Ascending aorta (tissue), 2 donors: ENCODE measurements around the gene CCNYL1. TPM values are rescaled to one million over a fixed set of nuclear protein-coding genes. Genes with fewer than 3 reads are reported as not detected.

Source experiments
- DNase-seq, 2 donors: peaks; one replicate each; pipeline ENCODE4 v3.0.0-alpha.2; 2019; ENCODE audit warnings: low spot score in 2 of 2
- H3K27ac ChIP-seq, 2 donors: fragments of 200-600 bp; sonication (generic); one replicate each; pipeline ENCODE4 v1.5.1; 2016 to 2017; ENCODE audit warnings: mild to moderate bottlenecking in 1 of 2
- H3K27me3 ChIP-seq: fragments of 200-600 bp; sonication (generic); one replicate; pipeline ENCODE4 v1.5.1; 2017
- H3K36me3 ChIP-seq, 2 donors: fragments of 200-600 bp; sonication (generic); one replicate each; pipeline ENCODE4 v1.5.1; 2016
- H3K4me1 ChIP-seq, 2 donors: fragments of 200-600 bp; sonication (generic); one replicate each; pipeline ENCODE4 v1.5.1; 2016 to 2017; ENCODE audit warnings: mild to moderate bottlenecking in 1 of 2
- H3K4me3 ChIP-seq, 2 donors: fragments of 200-600 bp; sonication (generic); one replicate each; pipeline ENCODE4 v1.5.1; 2016 to 2017; ENCODE audit warnings: mild to moderate bottlenecking in 1 of 2
- H3K9me3 ChIP-seq, 2 donors: fragments of 200-600 bp; sonication (generic); one replicate each; pipeline ENCODE4 v1.5.1; 2016
- CTCF ChIP-seq, 3 experiments: fragments of 200-600 bp in 2 of 3; fragments of 450-650 bp in 1 of 3; sonication (generic) in 2 of 3; IDR thresholded peaks; one replicate each; pipeline ENCODE4 v1.5.1; 2016 to 2019; ENCODE audit warnings: antibody characterized with exemption in 3 of 3, mild to moderate bottlenecking in 1 of 3, moderate library complexity in 1 of 3
- intact Hi-C: fragments of 100-400 bp; cut with DNase I; formaldehyde crosslinking; loops from one replicate; pipeline ENCODE4 v1.15.1; 2023
- total RNA-seq: library from RNA; depleted of rRNA; stranded (reverse); fragments of >200 nt; gene quantifications from one replicate; pipeline ENCODE4 v1.1.0, GENCODE V29; 2016

CCNYL1 gene
- total RNA-seq, 1 donor from 2014 or later, result 12.3 TPM

- intact Hi-C loops, result no loop called here
- Histone ChIP-seq H3K4me1 (no peaks in the 10 kb centered on the region), H3K9me3 (no peaks in the 10 kb centered on the region), H3K27ac (no peak overlapping the region), H3K36me3 (no peaks in the 10 kb centered on the region), H3K27me3 (no peaks in the 10 kb centered on the region), H3K4me3 (no peak overlapping the region)
- TF ChIP-seq CTCF (IDR thresholded peaks at IDR 0.05), result no peak
- DNase-seq, result no peak
Measured at GRCh38 chr2:207783514-207783913, 72.1 kb downstream of the CCNYL1 start.

GRCh38 chr2:207784898-207785297, 73.5 kb downstream of the CCNYL1 start:
- H3K4me3 ChIP-seq, result no peak overlapping the region
- no peaks in the 10 kb centered on the region for H3K4me1 ChIP-seq
- no peak for DNase-seq
- no peak overlapping the region for H3K27ac ChIP-seq
- H3K27me3 ChIP-seq, result no peaks in the 10 kb centered on the region
- no peaks in the 10 kb centered on the region for H3K36me3 ChIP-seq
- TF ChIP-seq CTCF (IDR thresholded peaks at IDR 0.05), result no peak
- intact Hi-C loops, result no loop called here
- no peaks in the 10 kb centered on the region for H3K9me3 ChIP-seq

- Histone ChIP-seq H3K36me3 (no peaks in the 10 kb centered on the region), H3K27ac (no peak overlapping the region), H3K4me3 (no peak overlapping the region), H3K4me1 (no peaks in the 10 kb centered on the region), H3K27me3 (no peaks in the 10 kb centered on the region), H3K9me3 (no peaks in the 10 kb centered on the region)
- no peak for DNase-seq
- TF ChIP-seq CTCF (IDR thresholded peaks at IDR 0.05), result no peak
- intact Hi-C loops, result no loop called here
Measured at GRCh38 chr2:207787017-207787416, 75.6 kb downstream of the CCNYL1 start.

GRCh38 chr2:207787800-207788199, 76.4 kb downstream of the CCNYL1 start:
- H3K4me1 ChIP-seq, result no peaks in the 10 kb centered on the region
- no peaks in the 10 kb centered on the region for H3K36me3 ChIP-seq
- H3K9me3 ChIP-seq, result no peaks in the 10 kb centered on the region
- no peak for TF ChIP-seq CTCF (IDR thresholded peaks at IDR 0.05)
- no peak overlapping the region for H3K27ac ChIP-seq
- no peak overlapping the region for H3K4me3 ChIP-seq
- no peaks in the 10 kb centered on the region for H3K27me3 ChIP-seq
- intact Hi-C loops, result no loop called here
- DNase-seq, result no peak

- Histone ChIP-seq H3K9me3 (no peaks in the 10 kb centered on the region), H3K4me1 (no peaks in the 10 kb centered on the region)
- intact Hi-C loops, result no loop called here
Measured at GRCh38 chr2:207790898-207791297, 79.5 kb downstream of the CCNYL1 start.

More at GRCh38 chr2:207790898-207791297, 79.5 kb downstream of the CCNYL1 start:
- H3K27ac ChIP-seq, result no peak overlapping the region
- no peak for DNase-seq
- TF ChIP-seq CTCF (IDR thresholded peaks at IDR 0.05), result no peak
- no peaks in the 10 kb centered on the region for H3K36me3 ChIP-seq
- H3K27me3 ChIP-seq, result no peaks in the 10 kb centered on the region
- H3K4me3 ChIP-seq, result no peak overlapping the region
